Endodermal cell (in vitro differentiated cells): Measurements from ENCODE around the gene B4GALNT4. TPM values are rescaled to one million over a fixed set of nuclear protein-coding genes. Genes with fewer than 3 reads are reported as not detected.

Experiments
- DNase-seq: peaks from one replicate; pipeline ENCODE4 v3.0.0-alpha.2; 2017
- H3K27ac ChIP-seq: 2 replicates; pipeline ENCODE4 v1.5.1; 2013; ENCODE audit warnings: mild to moderate bottlenecking, low read depth, low read length, moderate library complexity
- H3K27me3 ChIP-seq: 2 replicates; pipeline ENCODE4 v1.6.1; 2013; ENCODE audit warnings: mild to moderate bottlenecking, low read length, moderate library complexity; ENCODE audit not compliant: insufficient read depth, control insufficient read depth, poor library complexity, severe bottlenecking
- H3K36me3 ChIP-seq: 2 replicates; pipeline ENCODE4 v1.7.0; 2013; ENCODE audit warnings: mild to moderate bottlenecking, low read length, moderate library complexity; ENCODE audit not compliant: control insufficient read depth, insufficient read depth
- H3K4me1 ChIP-seq: one replicate; pipeline ENCODE4 v1.7.0; 2013; ENCODE audit warnings: low read length; ENCODE audit not compliant: control insufficient read depth, insufficient read depth
- H3K4me3 ChIP-seq: 2 replicates; pipeline ENCODE4 v1.5.1; 2013; ENCODE audit warnings: mild to moderate bottlenecking, low read length, moderate library complexity
- H3K9ac ChIP-seq: 2 replicates; pipeline ENCODE4 v1.6.1; 2013; ENCODE audit warnings: mild to moderate bottlenecking, low read length, moderate library complexity; ENCODE audit not compliant: poor library complexity, severe bottlenecking; ENCODE audit errors: extremely low read depth
- H3K9me3 ChIP-seq: 2 replicates; pipeline ENCODE4 v1.6.1; 2013; ENCODE audit warnings: mild to moderate bottlenecking, low read length, moderate library complexity; ENCODE audit not compliant: control insufficient read depth
- H3K27ac Mint-ChIP-seq: 2 replicates; pipeline ENCODE4 v1.8.0; 2020; ENCODE audit warnings: mixed read lengths
- H3K27me3 Mint-ChIP-seq: 2 replicates; pipeline ENCODE4 v1.8.0; 2021; ENCODE audit warnings: mild to moderate bottlenecking, mixed read lengths; ENCODE audit not compliant: insufficient read depth
- H3K36me3 Mint-ChIP-seq: 2 replicates; pipeline ENCODE4 v1.8.0; 2020; ENCODE audit warnings: low read depth, mixed read lengths
- H3K4me1 Mint-ChIP-seq: 2 replicates; pipeline ENCODE4 v1.8.0; 2020; ENCODE audit warnings: mixed read lengths
- H3K4me3 Mint-ChIP-seq: 2 replicates; pipeline ENCODE4 v1.8.0; 2020; ENCODE audit warnings: mild to moderate bottlenecking, moderate library complexity, mixed read lengths
- H3K9me3 Mint-ChIP-seq: 2 replicates; pipeline ENCODE4 v1.8.0; 2020; ENCODE audit warnings: mild to moderate bottlenecking, mixed read lengths
- WGBS, 2 experiments: methylation state at CpG; one replicate each; pipeline versions ENCODE4 v1.1.5 to v1.1.7; 2013; ENCODE audit warnings: missing lambda C conversion rate in 2 of 2, mixed read lengths in 1 of 2; ENCODE audit not compliant: insufficient coverage in 1 of 2, insufficient read length in 1 of 2; 5-methylcytosine and 5-hydroxymethylcytosine counted together
- total RNA-seq, 2 donors: library from RNA; stranded (reverse); fragmentation: NEBNext Ultra II Directional in 1 of 2; extraction: Animal tissue kit (Norgen Biotek cat#: 25700) in 1 of 2; gene quantifications; 2 replicates in 1 of 2; 3 replicates in 1 of 2; pipeline ENCODE4 v1.2.1, GENCODE V29; 2021
- TF ChIP-seq, protein P1 (sequence below): fragments of 200-600 bp; sonication (generic); conservative IDR thresholded peaks from 2 replicates; pipeline ENCODE4 v1.5.0; 2021; ENCODE audit warnings: antibody characterized with exemption, mild to moderate bottlenecking

The B4GALNT4 gene
- total RNA-seq, 2 donors from 2014 or later = 109 to 118 TPM

- Histone ChIP-seq H3K9ac (no peak overlapping the region), H3K4me3 (no peak overlapping the region), H3K9me3 (no peaks in the 10 kb centered on the region), H3K27ac (no peak overlapping the region), H3K4me1 (peaks cover 3% of the 10 kb centered on the region), H3K27me3 (no peaks in the 10 kb centered on the region), H3K36me3 (no peaks in the 10 kb centered on the region)
- Mint-ChIP-seq H3K27me3 (peaks cover 2% of the 10 kb centered on the region), H3K4me1 (peaks cover 2% of the 10 kb centered on the region), H3K27ac (no peak overlapping the region), H3K36me3 (peaks cover 7% of the 10 kb centered on the region), H3K9me3 (no peaks in the 10 kb centered on the region), H3K4me3 (no peak overlapping the region)
- no peak for DNase-seq
- WGBS, 2 experiments = 86 to 90% methylated on average over 12 to 28 of the region's 28 CpGs
- TF ChIP-seq, protein P1, sequence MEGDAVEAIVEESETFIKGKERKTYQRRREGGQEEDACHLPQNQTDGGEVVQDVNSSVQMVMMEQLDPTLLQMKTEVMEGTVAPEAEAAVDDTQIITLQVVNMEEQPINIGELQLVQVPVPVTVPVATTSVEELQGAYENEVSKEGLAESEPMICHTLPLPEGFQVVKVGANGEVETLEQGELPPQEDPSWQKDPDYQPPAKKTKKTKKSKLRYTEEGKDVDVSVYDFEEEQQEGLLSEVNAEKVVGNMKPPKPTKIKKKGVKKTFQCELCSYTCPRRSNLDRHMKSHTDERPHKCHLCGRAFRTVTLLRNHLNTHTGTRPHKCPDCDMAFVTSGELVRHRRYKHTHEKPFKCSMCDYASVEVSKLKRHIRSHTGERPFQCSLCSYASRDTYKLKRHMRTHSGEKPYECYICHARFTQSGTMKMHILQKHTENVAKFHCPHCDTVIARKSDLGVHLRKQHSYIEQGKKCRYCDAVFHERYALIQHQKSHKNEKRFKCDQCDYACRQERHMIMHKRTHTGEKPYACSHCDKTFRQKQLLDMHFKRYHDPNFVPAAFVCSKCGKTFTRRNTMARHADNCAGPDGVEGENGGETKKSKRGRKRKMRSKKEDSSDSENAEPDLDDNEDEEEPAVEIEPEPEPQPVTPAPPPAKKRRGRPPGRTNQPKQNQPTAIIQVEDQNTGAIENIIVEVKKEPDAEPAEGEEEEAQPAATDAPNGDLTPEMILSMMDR = no peak
Measured at GRCh38 chr11:407651-408123, 38.4 kb downstream of the B4GALNT4 start.

GRCh38 chr11:408154-409007, 39.1 kb downstream of the B4GALNT4 start:
- no peak overlapping the region for H3K27ac ChIP-seq
- WGBS, 2 experiments = 90 to 92% methylated on average over 13 to 15 of the region's 15 CpGs
- no peak overlapping the region for H3K27ac Mint-ChIP-seq
- peaks cover 4% of the 10 kb centered on the region for H3K27me3 Mint-ChIP-seq
- H3K9ac ChIP-seq = no peak overlapping the region
- no peak overlapping the region for H3K4me3 Mint-ChIP-seq
- peaks cover 3% of the 10 kb centered on the region for H3K4me1 ChIP-seq
- H3K9me3 Mint-ChIP-seq = no peaks in the 10 kb centered on the region
- peaks cover under 1% of the 10 kb centered on the region for H3K27me3 ChIP-seq
- no peaks in the 10 kb centered on the region for H3K9me3 ChIP-seq
- DNase-seq = no peak
- H3K4me3 ChIP-seq = no peak overlapping the region
- TF ChIP-seq, protein P1 = no peak
- H3K36me3 Mint-ChIP-seq = peaks cover 7% of the 10 kb centered on the region
- H3K36me3 ChIP-seq = no peaks in the 10 kb centered on the region
- H3K4me1 Mint-ChIP-seq = peaks cover 2% of the 10 kb centered on the region

GRCh38 chr11:409008-409599, 39.8 kb downstream of the B4GALNT4 start:
- 90 to 94% methylated on average over 5 to 7 of the region's 7 CpGs for WGBS, 2 experiments
- H3K27ac ChIP-seq = no peak overlapping the region
- H3K9ac ChIP-seq = no peak overlapping the region
- Mint-ChIP-seq H3K9me3 (no peaks in the 10 kb centered on the region), H3K27ac (no peak overlapping the region), H3K4me3 (no peak overlapping the region), H3K4me1 (peaks cover 2% of the 10 kb centered on the region), H3K36me3 (peaks cover 6% of the 10 kb centered on the region), H3K27me3 (peaks cover 4% of the 10 kb centered on the region)
- TF ChIP-seq, protein P1 = no peak
- no peaks in the 10 kb centered on the region for H3K9me3 ChIP-seq
- H3K4me1 ChIP-seq = peaks cover 3% of the 10 kb centered on the region
- H3K36me3 ChIP-seq = no peaks in the 10 kb centered on the region
- H3K4me3 ChIP-seq = no peak overlapping the region
- no peak for DNase-seq
- peaks cover 6% of the 10 kb centered on the region for H3K27me3 ChIP-seq
